GM18499 (cell line): ENCODE data around the gene NOS1AP.
"Not testable (repeated sequence)": the region's sequence is repeated elsewhere in the genome, so short reads cannot be mapped to it uniquely, and the experiment has no call there.

Experiments
- ATAC-seq: cut with Tn5 transposase; IDR thresholded peaks from one replicate; pipeline ENCODE4 v1.9.1; 2021; ENCODE audit warnings: moderate number of reproducible peaks; ENCODE audit not compliant: insufficient read depth, unreplicated experiment

Gene NOS1AP

DNA sequence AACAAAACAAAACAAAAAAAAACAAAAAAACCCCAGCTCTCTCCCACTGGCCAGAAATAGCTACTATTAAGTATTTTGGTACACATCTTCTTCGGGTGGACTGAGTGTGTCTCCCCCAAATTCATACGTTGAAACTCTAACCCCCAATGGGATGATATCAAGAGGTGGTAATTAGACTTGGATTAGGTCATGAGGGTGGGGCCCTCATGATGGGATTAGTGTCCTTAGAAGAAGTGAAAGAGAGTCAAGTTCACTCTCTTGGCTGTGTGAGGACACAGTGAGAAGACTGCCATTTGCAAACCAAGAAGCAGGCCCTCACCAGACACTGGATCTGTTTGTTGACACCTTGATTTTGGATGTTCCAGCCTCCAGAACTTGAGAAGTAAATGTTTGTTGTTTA is 116.9 kb downstream of the NOS1AP start:
- ATAC-seq: no peak

DNA sequence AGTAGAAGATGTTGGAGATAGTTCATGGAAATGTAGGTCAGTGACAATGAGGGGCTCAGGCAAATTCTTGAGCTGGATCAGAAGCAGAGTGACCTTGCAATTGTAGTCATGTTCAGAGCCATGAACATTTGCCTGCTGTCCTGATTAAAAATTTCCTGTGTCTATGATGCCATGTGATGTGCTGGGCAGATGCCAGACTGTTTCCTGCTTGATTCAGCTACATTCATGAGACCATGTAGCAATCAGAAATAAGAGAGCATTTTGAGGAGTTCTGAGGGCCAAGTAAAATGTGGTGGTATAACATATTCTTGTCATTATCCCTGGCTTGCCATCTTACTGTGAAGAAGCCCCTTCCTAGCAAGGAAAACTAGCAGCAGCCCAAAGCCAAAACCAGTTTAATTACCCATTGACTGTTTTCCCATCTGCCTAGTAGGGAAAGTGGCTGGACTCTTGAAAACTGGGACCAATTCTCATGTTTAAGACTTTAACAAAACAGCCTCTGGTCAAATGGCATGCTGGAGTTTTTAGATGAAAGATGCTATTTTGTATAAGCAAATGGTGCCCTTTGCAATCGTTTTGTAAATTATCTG is 118.3 kb downstream of the NOS1AP start:
- no peak for ATAC-seq

DNA sequence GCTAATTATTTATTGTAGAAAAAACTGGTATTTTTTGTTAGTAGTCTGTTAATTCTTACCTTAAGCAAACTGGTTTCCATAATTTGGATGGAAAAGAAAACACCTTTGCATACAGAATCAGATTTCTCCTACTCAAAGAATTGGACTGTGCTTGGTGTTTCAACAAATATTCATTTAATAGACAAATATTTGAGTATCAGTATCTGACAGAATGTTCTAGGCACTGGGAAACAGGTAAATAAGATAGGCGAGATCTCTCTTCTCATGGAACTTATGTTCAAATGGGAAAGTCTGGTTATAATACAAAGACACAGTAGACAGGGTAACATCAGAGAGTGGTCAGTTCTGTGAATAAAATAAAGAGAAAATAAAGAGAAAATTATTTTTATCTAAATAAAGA is 119.9 kb downstream of the NOS1AP start:
- ATAC-seq: no peak

DNA sequence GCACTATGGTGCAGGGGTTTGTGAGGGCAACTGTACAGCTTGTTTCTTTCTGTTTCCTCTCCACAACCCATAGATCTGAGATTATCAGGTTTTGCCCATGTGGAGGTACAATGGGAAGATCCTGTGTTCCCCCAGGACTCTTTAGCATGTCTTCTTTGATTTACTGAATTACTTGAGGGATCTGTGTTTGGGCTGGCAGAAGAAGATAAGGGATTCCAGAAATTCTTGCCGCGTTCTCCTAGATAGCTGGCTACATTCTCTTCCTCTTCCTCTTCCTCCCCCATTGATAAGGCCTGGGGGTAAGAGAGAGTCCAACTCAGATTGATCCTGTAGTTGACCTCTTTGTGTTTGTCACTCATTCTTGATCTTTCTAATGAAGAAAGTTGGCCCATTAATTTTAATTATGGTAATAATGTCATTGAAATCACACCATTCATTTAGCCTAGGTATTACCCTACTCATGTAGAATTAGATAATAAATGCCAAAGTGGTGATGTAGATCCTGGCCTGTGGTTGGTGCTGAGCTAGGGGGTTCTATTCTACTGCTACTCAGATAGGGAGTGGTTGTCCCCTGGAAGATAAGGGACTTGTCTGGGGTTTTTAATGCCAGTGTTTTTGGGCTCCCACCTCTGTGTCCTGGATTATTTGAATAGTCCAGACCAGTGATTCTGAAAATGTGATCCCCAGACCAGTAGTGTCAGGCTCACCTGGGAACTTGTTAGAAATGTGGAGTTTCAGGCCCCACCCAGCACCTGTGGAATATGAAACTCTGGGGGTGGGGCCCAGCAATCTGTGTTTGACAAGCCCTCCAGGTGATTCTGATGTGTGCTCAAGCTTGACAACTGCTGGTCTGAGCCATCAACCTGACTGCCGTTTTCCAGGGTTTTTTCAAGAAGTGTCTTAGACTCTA is 122.2 kb downstream of the NOS1AP start:
- ATAC-seq: no peak

DNA sequence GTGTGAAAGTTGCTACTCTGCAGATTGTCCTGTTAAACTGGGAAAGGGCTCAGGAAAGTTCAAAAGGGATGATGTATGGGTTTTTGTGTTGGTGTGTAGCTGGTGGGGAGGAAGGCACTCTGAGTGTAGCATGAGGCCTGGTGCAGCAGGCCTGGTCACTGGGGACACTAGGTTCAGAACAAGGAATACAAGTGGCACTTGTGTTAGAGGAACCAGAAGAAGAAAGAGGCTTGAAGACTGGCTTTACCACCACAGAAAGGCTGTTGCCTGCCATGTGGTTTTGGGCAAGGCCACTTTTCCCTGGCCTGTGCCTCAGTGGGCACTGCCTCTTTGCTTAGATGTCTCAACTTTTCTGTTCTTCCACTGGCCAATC is 122.8 kb downstream of the NOS1AP start:
- no peak for ATAC-seq

DNA sequence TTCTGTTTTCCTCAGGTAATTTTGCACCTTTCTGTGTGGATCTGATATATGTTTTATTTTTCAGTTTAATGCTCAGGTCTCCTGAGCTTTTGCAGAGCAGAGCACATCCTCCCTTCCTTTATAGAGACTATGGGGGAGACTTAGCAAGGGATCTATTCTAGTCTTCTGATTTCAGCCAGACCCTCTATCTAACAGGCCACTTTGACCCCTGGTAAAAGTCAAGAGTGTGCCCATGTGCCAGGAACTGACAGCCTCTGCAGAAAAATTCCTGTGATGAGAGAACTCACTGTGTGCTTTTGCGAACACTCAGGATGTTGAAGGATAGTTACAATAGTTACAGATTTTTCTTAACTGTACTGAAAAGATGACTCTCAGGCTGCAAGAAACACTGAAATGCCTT is 123.3 kb downstream of the NOS1AP start:
- no peak for ATAC-seq

DNA sequence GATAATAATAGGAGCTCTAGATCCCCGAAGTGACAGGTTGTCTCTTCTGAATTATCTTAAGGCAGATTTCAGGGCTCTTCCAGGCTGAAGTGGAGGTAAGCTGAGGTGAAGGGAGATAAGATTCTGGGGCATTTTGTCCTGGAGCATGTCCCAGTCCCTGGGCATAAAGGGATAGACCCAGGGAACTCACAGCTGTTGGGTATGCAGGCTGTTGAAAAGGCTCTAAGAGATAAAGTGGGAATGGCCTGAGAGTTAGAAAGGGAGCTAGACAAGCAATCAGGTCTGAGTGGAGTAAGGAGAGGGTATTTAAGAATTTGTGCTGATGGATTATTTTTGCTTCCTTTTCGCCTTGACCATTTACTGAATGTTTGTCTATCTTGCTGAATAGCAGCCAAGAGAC is 123.7 kb downstream of the NOS1AP start:
- no peak for ATAC-seq

DNA sequence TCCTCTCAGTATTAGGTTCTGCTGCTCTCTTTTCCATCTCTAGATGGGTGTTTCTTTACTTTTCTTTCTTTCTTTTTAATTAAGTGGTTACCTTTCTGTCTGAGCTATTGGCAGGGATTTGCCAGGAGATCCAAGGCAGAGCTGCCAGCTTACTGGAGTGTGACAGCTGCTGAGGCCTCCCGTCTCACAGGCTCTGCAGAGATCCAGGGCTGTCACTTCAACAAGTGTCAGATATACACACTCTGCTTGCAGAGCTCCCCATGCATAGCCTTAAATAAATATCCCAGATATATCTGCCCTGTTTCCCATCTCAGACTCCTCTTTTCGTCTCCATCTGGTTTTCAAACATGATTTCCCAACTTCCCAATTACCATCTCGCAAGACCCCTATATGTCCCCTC is 124.3 kb downstream of the NOS1AP start:
- no peak for ATAC-seq

DNA sequence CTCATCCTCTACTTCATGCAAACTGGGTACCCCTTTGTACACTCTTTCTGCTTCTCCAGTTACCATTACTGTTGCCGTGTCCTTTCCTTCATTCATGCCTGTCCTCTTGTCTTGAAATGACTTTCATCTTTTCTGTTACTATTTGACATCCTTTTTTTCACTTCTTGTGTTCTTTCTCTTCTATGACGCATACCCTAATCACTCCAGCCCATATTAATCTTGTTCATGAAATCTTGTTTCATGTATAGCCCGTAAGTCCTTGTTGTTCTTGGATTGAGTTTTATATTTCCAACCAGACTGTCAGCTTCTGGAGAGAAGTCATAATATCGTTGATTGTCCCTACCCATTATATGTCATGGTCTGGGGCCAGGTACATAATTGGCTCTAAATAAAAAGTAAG is 126.1 kb downstream of the NOS1AP start:
- ATAC-seq: no peak

DNA sequence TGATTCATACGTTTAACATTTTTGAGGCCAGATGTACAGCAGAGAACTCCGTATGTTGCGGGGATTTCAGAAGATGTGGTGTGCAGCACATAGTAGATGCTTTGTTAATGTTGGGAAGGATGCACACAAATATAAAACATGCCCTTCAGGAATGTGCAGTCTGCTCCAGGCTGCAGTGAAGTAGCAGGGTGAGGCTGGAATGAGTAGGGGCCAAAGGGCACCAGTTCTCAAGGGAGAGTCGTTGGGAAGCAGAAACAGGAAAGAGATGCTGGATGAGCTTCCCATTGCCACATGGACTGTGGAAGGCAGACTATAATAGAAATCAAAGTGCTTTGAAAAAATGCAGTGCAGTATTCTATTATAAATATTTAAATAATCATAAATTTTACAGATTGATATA is 126.9 kb downstream of the NOS1AP start:
- no peak for ATAC-seq

DNA sequence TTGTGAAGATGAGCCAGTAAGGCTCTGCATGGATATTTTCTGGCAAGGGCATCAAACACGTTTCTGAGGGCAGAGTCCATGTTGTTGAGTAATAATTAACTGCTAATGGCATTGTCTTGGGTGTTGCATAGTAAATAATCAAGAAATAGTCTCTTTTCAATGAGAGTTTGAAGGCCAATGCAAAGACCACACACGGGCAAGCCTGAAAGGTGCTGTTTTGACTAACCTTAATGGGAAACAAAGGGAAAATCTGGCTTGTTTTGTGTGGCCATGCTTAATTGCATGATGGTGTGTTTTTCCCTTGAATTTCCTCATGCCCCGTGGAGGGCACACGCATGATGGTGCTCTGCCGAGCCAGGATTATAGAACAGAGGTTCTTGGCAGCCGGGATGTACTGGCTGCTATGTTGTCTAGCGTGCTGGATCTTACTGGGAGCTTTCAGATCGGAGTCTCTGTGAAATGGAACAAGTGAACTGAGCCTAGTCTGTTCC is 127.6 kb downstream of the NOS1AP start:
- ATAC-seq: no peak

DNA sequence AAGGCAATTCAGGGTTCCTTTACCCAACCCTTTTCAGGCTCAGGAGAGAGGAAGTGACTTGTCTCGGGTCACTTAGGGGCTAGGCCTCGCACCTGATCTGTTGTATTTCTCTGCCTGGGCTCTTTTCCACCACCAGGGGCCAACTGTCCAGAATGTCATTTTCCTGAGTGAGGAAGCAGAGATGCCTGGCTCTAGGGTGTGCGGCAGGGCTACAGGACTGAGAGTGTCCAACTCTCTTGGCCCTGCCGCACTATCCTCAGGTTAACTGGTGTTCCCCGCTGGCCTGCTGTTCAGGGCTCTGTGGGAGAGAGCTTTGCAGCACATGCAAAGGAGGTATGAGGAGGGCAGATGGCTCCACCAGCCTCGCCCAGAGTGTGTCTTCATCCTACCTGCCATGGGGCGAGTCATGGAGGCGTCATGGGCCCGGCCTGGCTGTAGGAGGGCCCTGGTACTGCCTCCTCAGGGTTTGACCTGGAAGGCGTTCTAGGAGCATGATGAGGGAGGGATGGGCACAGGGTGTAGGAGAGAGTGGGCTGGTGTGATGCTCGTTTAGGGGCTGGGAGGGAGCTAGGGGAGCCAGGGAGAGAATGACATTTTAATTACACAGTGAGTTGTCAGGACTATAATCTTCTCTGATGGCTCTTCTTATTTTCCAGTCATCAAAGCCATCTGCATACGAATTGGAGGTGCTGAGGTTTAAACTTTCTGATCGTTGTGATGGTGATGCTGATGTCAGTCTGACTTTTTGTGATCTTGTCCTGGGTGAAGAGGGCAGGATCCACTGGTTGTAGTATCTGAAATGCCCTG is 128.3 kb downstream of the NOS1AP start:
- no peak for ATAC-seq

DNA sequence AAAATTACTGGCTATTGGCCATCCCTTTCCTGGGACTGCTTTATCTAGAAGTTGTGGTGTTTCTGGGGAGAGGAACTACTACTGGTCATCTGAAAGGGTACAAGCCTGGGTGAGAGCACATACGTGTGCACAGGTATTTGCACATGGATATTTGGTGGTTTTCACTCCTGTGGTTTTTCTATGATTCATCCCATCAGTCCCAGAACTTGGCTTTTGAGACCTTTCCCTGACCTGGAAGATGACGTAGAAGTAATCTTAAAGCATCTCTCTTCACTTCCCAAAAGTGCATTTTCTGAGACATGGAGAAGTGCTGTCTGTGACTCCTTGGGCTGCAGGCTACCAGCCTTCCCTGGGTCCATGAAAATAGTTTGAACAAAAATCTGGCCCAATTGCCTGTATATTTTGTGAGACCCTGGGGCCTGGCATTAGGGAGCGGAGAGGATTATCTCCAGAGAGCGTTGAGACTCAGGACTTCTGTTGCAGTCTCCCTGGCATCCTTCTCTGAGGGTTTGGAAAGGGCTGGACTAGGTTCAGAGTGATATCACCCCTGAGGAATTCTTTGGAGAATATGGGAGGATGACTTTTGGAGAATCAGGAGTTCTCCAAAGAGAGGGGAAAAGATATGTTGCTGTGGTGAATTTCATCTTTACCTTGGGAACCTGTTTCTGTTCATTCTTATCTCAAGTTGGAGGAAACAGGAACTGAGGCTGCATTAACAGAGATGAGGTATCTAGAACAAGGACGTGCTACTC is 130.8 kb downstream of the NOS1AP start:
- no peak for ATAC-seq

DNA sequence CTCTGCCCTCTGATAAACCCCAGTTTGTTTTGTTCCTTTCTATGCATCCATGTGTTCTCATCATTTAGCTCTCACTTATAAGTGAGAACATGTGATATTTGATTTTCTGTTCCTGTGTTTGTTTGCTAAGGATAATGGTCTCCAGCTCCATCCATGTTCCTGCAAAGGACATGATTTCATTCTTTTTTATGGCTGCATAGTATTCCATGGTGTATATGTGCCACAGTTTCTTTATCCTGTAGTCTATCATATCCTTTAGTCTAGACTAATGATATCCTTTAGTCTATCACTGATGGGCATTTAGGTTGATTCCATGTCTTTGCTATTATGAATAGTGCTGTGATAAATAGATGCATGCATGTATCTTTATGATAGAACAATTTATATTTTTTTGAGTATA is 131.6 kb downstream of the NOS1AP start:
- not testable (repeated sequence) for ATAC-seq

DNA sequence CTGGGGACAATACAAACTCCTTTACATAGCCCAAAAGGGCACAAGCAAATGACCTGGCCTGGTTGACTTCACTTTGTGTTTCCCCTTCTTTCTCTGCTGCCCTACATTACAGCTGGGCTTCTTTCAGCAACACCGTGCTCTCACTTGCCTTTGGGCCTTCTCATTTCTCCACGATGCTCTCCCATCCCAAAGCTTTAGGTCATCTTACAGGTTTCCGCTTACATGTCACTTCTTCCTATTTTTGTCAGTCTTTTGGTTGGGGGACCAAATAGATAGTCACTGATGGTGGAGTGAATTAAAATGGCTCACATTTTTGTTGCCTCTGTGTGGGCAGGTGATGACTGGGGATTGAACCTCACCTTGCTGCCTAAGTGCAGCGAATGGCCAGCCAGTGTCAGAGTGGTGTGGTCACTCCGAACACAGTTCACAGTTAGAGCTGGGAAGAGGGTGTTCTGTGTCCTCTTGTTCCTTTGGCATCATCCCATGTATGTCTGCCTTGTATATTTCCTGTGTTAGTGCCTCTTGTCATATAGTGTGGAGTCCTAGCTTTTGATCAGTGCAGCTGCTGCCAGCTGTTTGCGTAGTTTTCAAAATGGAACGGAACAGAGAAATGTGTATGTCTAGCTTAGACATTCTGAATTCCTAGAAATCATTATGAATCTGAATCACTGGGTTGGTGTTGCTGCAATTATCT is 134.8 kb downstream of the NOS1AP start:
- no peak for ATAC-seq

DNA sequence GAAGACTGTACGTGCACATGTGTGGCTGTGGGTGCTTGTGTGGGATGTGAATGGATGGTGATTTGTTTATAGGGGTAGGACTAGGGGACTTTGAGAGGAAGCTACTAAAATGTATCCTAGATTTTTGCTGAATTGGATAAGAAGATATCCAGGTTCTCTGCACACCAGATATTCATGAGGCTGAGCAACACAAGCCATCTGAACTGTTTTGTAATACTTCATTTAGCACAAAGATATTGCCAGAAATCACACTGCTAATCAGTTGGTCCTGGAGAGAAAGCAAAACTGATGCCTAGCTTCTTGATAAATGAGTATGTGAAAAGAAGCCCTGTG is 135.3 kb downstream of the NOS1AP start:
- ATAC-seq: no peak

DNA sequence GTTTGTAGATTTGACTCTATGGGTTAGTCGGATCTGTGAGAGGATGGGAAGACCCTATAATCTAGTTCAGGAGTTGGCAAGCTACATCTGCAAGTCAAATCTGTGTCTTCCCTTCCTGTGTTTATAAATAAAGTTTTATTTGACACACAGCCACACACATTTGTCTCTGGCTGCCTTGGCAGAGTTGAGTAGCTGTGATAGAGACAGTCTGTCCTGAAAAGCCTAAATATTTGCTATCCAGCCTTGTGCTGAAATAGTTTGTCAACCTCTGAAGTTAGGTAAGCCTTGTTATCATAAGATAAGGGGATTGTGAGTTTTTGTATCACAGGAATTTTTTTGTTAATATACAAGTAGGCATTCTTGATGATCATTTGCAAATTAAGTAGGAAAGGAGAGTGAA is 136.8 kb downstream of the NOS1AP start:
- ATAC-seq: no peak

DNA sequence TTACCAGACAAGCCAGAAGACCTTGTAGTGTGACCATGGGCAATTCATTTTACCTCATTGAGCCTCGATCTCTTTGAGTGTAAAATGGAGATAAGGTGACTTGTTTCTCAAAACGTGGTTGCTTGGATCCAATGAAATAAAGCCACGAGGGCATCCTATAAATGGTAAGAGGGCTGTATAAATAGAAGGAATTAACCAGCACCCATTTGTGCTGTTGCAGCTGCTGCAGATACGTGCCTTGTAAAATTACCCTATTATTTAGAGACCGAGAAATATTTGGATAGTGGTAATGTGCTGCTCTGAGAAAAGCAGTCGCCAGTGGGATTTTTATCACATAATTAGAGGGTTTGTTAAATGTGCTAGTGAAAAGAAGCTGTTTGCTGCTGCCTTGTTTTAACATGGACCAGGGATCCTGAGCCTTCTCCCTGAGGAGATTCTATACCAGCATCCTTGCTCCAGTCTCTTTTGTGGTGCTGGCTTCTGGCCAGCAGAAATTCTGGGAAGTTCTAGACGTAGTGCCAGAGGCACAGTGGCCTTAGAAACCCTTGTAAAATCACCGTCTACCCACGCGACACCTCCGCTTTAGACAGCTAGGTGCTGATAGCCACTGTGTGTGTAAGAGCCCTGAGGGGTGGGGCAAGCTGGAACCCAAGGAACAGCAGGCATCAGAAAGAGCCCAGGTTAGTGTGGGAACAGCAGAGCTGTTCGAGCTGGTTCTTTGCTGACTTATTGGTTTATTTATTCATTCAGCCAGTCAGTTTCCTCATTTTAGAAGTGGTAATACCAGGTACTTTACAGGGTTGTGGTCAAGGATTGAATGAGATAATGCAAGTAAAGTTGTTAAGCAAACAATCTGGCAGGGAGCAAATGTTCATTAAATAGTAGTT is 137.5 kb downstream of the NOS1AP start:
- no peak for ATAC-seq

DNA sequence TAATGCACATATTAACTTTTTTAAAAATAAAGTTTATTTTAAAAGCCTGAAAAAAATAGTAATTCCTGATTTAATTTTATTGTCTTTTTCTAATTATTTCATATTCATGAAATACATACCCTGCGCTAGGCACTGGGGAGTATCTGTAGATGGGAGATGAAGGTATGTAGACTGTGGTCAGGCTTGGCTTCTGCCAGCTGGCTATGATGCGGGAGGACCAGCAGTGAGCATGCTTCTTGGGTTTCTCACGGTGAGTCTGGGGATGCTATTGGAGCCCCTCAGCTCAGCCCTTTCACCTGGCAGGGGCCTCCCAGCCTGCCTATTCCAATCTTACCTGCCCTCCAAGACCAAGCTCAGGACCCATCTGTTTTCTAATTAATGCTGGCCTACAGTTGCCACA is 138.4 kb downstream of the NOS1AP start:
- no peak for ATAC-seq
